NCI-H2227 (cell line): ENCODE results near the gene IKBKG.
"Not testable (repeated sequence)": the region's sequence is repeated elsewhere in the genome, so short reads cannot be mapped to it uniquely, and the experiment has no call there.

Experiments
- DNase-seq: peaks from one replicate; lab custom pipeline; 2025; ENCODE audit not compliant: unreplicated experiment; lab: John Stamatoyannopoulos, UW

IKBKG gene

DNA sequence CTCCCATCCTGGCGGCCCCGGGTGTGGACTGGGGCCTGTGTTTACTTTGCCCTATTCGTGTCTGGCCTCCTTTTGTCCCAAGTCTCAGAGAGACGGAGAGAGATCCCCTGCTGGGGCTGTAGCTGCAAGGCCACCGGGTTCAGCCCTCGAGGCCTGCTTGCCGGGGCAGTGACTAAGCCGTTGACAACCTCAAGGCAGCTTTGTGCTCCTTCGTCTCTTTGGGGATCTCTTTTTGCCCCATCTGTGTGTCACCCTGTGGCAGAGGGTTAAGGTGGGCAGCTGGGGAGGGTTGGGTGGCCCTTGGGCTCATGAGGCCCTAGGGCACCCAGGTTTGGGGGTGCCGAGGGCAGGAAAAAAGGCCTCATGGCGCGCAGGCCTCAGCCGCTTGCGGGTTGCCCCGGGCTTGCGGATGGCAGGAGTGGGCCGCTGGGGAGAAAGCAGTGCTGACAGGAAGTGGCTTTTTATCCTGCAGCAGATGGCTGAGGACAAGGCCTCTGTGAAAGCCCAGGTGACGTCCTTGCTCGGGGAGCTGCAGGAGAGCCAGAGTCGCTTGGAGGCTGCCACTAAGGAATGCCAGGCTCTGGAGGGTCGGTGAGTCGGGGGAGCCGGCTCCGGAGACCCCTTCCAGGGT lies 10.8 kb downstream of the IKBKG start:
- DNase-seq: not testable (repeated sequence)

- not testable (repeated sequence) for DNase-seq
Measured at GRCh38 chrX:154558896-154559295, 11.5 kb downstream of the IKBKG start.

DNA sequence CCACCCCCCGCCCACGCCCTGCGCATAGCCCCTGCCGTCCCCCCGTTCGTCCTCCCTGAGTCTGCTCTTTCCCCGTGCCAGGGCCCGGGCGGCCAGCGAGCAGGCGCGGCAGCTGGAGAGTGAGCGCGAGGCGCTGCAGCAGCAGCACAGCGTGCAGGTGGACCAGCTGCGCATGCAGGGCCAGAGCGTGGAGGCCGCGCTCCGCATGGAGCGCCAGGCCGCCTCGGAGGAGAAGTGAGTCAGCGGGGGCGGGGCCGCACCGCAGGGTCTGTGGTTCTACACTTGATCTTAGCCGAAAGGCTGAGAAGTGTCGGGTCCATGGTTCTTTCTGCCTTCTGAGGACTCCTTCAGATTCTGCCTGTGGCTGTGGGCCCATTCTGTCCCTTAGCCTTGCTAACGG lies 12.9 kb downstream of the IKBKG start:
- DNase-seq: not testable (repeated sequence)

- DNase-seq: not testable (repeated sequence)
Measured at GRCh38 chrX:154562295-154562694, 14.9 kb downstream of the IKBKG start.

DNA sequence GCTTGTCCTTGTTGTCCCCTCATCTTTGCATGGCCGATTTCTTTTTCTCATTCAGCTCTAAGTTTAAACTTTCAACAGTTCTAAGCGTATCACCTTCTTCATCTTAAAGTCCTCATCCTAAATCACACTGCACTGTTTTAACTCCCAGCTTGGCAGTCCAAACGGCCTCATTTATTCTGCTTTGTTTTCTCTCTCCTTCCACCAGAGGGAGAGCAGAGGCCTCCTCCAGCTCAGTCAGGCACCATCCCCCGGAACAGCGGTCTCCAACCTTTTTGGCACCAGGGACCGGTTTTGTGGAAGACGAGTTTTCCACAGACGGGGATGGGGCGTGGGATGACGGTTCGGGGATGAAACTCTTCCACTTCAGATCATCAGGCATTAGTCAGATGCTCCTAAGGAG lies 22.9 kb downstream of the IKBKG start:
- DNase-seq: not testable (repeated sequence)

DNA sequence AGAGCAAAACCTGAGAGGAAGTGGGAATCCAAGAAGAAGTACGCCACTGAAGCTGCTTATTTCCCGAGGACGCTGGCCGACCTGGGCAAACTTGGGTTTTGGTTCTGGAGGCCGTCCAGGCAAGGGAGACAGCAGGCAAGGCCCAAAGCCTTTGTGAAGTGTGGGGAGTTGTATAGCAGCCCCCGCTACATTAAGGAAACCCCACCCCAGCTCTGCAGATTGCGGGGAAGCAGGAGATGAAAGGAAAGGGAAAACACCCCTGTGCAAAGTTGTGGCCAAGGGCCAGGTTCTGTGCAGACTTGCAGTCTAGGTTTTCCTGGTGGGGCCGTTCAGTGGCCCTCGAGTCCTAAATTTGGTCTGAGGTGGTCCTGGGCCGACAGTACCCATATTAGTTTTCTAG lies 25.6 kb downstream of the IKBKG start:
- DNase-seq: not testable (repeated sequence)

DNA sequence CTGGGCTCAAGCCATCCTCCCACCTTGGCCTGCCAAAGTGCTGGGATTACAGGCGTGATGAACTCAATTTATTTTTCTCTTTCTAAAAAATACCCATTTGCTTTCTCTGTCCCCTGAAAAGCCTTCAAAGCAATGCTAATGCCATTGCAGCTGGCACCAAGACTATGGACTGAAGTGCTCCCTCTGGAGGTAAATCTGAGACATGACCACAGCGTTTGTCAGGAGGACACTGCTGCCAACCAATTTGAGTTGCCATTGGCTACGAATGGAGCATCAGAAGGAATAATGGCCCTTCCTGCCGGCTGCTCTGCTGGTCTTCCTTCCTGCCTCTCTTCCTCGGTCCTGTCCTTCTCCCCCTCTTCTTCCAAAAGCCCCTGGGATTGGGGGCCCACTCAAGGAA lies 27.7 kb downstream of the IKBKG start:
- DNase-seq: not testable (repeated sequence)

DNA sequence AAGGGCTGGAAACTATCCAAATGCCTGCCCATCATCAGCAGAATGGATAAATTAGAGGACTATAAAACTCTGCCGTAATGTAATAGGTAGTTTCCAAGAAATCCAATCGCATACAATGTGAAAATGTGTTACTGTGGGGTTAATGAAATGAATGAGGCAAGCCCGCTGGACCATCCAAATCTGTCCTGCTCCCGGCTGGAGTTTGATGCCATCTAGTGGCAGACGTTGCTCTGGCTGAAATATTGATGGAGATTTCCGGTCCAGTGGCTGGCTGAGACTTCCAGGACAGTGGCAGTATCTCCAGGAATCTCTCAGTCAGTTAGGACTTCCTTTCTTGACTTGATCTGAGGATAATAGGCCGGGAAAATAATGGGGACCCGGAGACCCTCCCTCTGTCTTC lies 35.6 kb downstream of the IKBKG start:
- not testable (repeated sequence) for DNase-seq

DNA sequence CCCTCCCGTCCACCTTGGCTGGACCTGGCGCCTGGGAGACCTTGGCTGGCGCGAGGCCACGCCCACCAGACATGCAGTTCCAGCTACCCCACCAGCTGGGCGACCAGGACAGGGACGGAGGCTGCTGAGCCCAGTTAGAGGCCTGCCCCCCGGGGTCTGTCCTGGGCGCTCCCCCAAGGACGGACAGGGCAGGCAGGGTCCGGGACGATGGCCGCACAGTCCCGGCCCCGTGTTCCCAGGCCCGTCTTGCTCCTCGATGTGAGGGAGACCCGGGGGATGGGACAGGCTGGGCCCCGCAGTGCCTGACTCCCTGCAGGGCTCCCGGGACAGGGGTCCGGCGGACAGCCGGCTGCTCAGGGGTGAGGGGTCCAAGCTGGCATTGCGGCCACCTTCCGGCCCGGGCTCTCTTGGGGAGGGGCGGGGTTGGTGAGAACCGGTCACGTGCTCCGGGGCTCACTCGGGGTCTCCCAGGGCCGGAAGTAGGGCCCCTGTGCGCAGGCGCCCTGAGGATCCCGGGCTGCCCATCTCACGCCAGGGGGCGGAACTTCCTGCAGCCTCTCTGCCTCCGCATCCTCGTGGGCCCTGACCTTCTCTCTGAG lies 37.3 kb downstream of the IKBKG start, which contains the start of gene CTAG1A:
Gene CTAG1A, plus strand, starts transcription at position 549 of the 599 bp plus-strand sequence. CDS start 74 bp downstream, outside the sequence.
- not testable (repeated sequence) for DNase-seq

DNA sequence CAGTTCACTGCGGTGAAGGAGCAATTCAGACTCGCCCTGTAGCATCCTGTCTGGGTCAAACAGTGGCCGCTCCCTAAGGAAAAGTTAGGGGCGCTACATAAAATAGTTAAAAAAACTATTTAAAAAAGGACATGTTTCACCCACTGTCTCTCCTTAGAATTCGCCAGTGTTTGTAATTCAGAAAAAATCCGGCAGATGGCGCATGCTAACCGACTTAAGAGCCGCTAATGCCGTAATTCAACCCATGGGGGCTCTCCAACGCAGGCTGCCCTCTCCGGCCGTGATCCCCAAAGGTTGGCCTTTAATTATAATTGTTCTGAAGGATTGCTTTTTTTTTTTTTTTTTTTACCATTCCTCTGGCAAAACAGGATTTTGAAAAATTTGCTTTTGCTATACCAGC lies 43.0 kb downstream of the IKBKG start:
- DNase-seq: not testable (repeated sequence)

DNA sequence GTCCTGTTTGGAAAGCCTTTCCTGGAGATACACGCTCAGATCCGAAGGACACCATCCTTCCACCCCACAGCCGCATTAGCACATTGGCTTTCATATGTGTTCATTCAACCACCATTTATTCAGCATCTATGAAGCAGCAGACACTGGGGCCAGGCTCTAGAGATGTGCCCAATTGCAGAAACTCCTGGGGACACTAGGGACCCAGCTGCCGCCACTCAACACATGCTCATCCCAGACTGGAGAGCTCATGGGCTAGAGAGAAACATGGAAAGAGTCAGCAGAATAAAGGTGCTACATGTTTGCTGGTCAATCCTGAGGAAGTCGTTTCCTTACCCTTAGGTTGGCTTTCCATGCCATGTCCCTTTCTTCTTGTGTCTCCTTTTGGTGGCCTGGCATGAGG lies 45.1 kb downstream of the IKBKG start:
- no peak for DNase-seq

DNA sequence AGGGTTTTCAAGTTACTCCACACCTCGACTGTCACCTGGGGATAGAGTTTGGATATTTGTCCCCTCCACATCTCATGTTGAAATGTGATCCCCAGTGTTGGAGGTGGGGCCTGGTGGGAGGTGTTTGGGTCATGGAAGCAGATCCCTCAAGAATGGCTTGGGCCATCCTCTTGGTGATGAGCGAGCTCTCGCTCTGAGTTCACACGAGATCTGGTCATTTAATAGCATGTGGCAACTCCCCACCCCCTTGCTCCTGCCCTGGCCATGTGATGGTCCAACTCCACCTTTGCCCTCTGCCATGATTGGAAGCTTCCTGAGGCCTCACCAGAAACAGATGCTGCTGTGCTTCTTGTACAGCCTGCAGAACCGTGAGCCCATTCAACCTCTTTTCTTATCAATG lies 45.8 kb downstream of the IKBKG start:
- no peak for DNase-seq

- no peak for DNase-seq
Measured at GRCh38 chrX:154594491-154594890, 47.1 kb downstream of the IKBKG start.

GRCh38 chrX:154595559-154596249 lies 48.3 kb downstream of the IKBKG start:
- DNase-seq: no peak

DNA sequence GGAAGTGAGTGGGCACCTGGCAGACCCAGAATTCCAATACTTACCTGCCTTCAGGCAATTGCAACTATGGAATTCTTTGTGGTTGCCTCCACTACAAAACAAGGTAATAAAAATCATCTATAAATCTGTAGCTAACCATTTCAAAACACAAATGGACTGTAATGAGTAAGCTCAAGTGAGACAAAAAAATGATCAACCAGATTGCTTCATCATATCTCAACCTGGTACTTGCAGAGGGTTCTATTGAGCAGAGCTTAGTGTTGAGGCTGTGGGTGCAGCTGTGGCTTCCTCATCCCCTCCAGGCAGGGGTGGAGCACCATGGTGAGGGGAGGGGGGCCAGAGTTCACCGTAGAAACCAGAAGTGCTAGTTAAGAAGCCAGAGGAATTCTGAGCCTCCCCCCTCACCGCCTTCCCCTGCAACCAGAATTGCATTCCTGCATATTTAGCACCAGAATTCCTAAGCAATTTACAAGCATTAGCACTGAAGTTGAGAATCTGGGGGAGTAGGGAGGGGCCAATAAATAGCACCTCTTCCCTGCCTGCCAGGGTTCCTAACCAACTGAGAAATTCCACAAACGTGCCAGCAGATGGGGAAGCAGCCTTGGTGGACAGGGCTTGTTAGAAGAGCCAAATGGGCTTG lies 49.0 kb downstream of the IKBKG start:
- no peak for DNase-seq

GRCh38 chrX:154597221-154597620 lies 49.8 kb downstream of the IKBKG start:
- DNase-seq: no peak

DNA sequence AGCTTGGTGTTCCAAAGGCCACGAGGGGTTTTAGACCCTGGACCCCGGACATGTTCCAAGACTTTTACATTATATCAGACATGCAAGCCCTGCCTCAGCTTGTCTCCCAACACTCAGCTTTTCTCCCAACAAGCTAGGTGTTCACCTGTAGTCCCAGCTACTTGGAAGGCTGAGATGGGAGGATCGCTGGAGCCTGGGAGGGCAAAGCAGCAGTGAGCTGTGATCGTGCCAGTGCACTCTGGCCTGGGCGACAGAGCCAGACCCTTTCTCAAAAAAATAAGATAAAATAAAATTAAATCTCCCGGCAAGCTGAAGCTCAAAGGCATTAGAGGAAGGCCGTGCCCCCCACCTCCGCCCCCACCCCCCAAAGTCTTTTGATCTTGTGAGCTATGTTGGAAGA lies 51.2 kb downstream of the IKBKG start:
- DNase-seq: no peak

DNA sequence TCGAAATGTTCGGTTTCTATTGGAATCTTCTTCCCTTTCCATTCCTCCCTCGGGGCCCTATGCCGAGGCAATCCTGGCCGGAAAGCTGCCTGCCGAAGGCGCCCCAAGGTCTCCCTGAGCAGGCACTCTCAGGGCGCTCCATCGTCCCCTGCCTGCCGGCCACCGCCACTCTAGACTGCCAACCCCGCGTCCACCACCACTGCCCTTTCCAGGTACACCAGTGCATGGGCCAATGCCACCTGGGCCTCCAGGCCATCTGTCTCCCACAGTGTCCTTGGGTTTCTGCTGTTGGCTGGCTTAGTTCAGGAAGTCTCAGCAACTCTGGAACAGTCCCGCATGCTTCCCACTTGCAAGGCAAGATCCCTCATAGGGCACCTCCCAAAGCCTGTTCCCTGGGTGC lies 52.1 kb downstream of the IKBKG start:
- no peak for DNase-seq

DNA sequence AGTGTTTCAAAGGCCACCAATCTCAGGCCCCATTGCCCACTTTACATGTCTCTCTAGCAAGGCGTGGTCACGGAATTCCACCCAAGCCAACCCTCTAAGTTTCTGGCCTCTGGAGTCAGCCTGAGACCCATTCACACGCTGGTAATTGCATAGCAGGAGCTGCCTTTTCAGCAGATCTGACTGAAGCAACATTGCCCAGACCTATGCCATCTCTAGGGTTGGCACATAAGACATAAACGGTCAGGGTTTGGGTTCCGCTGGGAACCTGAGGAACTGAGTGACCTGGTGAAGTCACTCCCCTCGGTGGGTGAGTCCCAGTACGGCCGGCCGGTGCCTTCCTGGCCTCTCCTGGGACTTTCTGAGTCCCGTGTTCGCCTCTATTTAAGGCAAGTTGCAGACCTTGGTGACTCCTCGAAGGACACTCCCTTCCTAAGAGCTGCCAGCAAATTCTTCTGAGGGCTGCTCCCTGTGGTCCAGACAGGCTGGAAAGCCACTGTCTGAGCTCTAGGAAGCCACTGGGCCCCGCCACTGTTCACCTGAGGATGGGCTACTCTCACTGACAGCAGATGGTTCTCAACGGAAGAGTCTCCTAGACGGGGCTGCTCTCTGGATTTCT lies 53.4 kb downstream of the IKBKG start:
- DNase-seq: no peak

GRCh38 chrX:154602226-154602625 lies 54.8 kb downstream of the IKBKG start:
- DNase-seq: no peak

GRCh38 chrX:154602766-154603437 lies 55.5 kb downstream of the IKBKG start:
- DNase-seq: no peak
